COLO829 (cell line): ENCODE results near the gene XAF1.
"Not testable (repeated sequence)": the region's sequence is repeated elsewhere in the genome, so short reads cannot be mapped to it uniquely, and the experiment has no call there.

Experiments
- DNase-seq: peaks from one replicate; pipeline ENCODE4 v3.0.0; 2012; ENCODE audit warnings: low spot score

The XAF1 gene

GRCh38 chr17:6755731-6756184 lies at the start of gene XAF1:
Gene XAF1 (plus strand): TSS chr17:6756046. CDS start chr17:6756079, 33 bp downstream.
- DNase-seq: no peak

GRCh38 chr17:6706499-6706898 lies 49.3 kb upstream of the XAF1 start:
- no peak for DNase-seq

GRCh38 chr17:6706996-6707395 lies 48.9 kb upstream of the XAF1 start:
- DNase-seq: no peak

- no peak for DNase-seq
These were observed 47.4 kb upstream of the XAF1 start for GRCh38 chr17:6708357-6708961.

- DNase-seq: no peak
These were observed 45.5 kb upstream of the XAF1 start for GRCh38 chr17:6710317-6710716.

- DNase-seq: no peak
These were observed 44.7 kb upstream of the XAF1 start for GRCh38 chr17:6711081-6711674.

- DNase-seq: no peak
These were observed 44.2 kb upstream of the XAF1 start for GRCh38 chr17:6711681-6712057.

GRCh38 chr17:6712058-6712853 lies 43.6 kb upstream of the XAF1 start:
- peak; percentile 20 for DNase-seq

- DNase-seq: no peak
These were observed 43.1 kb upstream of the XAF1 start for GRCh38 chr17:6712854-6713129.

GRCh38 chr17:6713130-6713917 lies 42.5 kb upstream of the XAF1 start, which contains the start of gene SLC13A5:
Gene SLC13A5 (minus strand): TSS chr17:6713369. CDS start chr17:6713333, 36 bp downstream.
- DNase-seq: no peak

- DNase-seq: no peak
These were observed 42.0 kb upstream of the XAF1 start for GRCh38 chr17:6713918-6714271.

GRCh38 chr17:6714315-6714874 lies 41.5 kb upstream of the XAF1 start:
- DNase-seq: no peak

- DNase-seq: no peak
These were observed 39.1 kb upstream of the XAF1 start for GRCh38 chr17:6716736-6717135.

- no peak for DNase-seq
These were observed 34.1 kb upstream of the XAF1 start for GRCh38 chr17:6721744-6722143.

GRCh38 chr17:6724009-6724408 lies 31.8 kb upstream of the XAF1 start:
- DNase-seq: no peak

GRCh38 chr17:6729531-6729930 lies 26.3 kb upstream of the XAF1 start:
- no peak for DNase-seq

- DNase-seq: not testable (repeated sequence)
These were observed 9.2 kb upstream of the XAF1 start for GRCh38 chr17:6746665-6747064.

- DNase-seq: no peak
These were observed 7.2 kb upstream of the XAF1 start for GRCh38 chr17:6748617-6749016.

GRCh38 chr17:6749519-6749918 lies 6.3 kb upstream of the XAF1 start:
- DNase-seq: no peak

GRCh38 chr17:6752068-6752909 lies 3.6 kb upstream of the XAF1 start:
- DNase-seq: no peak

- no peak for DNase-seq
These were observed 2.8 kb upstream of the XAF1 start for GRCh38 chr17:6753006-6753445.
